ENCODE results near the gene MOV10L1.

The MOV10L1 gene

DNA sequence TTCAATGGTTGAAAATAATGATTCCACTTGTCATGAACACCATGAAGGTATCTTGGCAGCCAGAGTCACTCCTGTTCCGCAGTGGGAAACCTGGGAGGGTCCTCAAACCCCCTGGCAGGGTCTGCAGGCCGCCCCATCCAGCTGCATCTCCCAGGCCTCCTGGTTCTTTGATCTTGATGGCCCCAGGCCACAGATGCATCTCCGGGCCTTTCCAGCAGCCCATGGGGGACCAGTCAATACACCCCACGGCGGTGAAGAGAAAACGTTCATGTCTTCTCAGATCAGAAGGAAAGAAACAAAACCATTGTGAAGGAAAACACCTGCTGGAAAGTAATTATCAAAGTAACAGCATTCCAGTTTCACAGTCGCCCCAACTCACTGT, 29.9 kb upstream of the MOV10L1 start:
- no peak for DNase-seq

DNA sequence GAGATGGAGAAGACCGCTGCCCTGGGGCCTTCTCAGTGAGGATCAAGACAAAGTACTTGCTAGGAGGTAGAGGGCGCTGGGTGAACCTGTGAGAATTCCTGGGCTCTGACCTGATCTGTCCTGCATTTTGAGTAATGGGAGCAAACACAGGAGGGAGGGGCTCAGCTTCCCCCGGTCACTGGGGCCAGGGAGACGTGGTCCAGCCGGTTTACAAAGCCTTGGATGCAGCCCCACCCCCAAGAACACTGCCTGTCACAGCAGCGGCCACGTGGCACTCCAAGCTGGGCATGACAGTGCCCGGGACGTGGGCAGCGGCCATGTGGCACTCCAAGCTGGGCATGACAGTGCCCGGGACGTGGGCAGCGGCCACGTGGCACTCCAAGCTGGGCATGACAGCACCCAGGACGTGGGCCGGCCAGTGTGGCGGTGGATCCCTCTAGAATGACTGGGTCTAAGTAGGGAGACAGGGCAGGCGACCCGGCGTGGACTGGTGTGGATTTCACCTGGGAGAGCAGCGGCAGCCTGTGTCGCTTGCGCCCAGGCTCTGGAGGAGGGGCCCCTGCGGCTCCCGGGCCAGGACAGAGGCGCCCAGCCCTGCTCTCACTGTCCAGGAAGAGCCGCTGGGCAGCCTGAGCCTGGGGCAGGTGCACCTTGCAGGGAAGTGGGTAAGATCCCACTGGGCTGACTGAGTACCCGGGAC, 29.2 kb upstream of the MOV10L1 start:
- DNase-seq, result no peak

GRCh38 chr22:50061141-50061823, 28.5 kb upstream of the MOV10L1 start:
- DNase-seq, result no peak

DNA sequence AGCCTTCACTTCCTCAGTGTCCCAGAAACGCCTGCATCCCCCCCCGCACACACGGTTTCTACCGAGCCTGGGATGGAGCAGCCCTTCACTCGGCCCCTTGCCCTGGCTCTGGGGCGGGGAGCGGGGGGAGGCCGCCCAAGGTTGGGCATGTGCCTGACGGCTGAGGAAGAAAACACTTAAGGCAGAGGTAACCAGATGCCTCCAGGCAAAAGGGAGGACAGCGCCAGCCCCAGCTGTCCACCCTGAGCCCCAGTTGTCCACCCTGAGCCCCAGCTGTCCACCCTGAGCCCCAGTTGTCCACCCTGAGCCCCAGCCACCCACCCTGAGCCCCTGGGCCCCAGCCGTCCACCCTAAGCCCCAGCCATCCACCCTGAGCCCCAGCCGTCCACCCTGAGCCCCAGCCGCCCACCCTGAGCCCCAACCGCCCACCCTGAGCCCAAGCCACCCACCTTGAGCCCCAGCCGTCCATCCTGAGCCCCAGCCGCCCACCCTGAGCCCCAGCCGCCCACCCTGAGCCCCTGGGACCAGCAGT, 27.9 kb upstream of the MOV10L1 start:
- DNase-seq, result no peak

- no peak for DNase-seq
These were observed 27.2 kb upstream of the MOV10L1 start for GRCh38 chr22:50062509-50063135.

- no peak for DNase-seq
These were observed 26.0 kb upstream of the MOV10L1 start for GRCh38 chr22:50063589-50064393.

DNA sequence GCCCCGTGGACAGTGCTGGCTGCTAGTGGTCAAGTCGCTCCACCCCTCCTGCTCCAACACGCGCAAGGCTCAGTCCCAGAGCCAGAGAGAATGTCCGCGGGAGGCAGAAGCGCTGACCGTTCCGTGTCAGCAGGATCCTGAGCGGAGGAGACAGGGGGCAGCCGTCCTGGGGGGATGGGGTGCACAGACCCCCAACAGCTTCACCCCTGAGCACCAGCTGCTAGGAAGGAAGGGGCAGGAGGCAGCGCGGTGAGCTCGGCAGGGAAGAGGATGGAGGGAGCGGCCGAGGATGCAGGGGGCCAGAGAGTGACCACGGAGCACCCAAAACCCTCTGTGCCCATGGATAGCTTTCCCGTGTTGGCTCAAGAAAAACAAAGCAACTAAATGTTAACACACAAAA, 25.4 kb upstream of the MOV10L1 start:
- DNase-seq, result no peak

GRCh38 chr22:50067244-50067643, 22.6 kb upstream of the MOV10L1 start:
- DNase-seq, result no peak

GRCh38 chr22:50068096-50068495, 21.7 kb upstream of the MOV10L1 start:
- DNase-seq, result no peak

DNA sequence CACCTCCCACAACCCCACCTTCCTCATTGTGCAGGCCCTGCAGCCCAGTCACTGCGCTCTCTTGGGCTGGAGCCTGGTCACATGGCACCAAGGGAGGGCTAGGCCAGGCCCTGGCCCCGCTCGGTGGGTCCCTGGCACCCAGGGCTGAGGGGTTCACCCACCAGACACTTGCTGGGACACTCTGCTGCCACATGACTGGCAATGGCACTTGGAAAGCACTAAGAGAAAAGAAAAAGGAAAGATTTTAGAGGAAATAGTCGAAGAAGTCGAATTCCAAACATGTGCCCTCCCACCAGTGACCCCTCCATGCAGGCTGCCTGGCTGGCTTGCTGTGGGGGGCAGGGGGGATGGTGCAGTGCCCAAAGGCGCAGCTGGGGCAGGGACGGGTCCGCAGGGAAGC, 19.4 kb upstream of the MOV10L1 start:
- DNase-seq, result no peak

- no peak for DNase-seq
These were observed 18.2 kb upstream of the MOV10L1 start for GRCh38 chr22:50071432-50072166.

DNA sequence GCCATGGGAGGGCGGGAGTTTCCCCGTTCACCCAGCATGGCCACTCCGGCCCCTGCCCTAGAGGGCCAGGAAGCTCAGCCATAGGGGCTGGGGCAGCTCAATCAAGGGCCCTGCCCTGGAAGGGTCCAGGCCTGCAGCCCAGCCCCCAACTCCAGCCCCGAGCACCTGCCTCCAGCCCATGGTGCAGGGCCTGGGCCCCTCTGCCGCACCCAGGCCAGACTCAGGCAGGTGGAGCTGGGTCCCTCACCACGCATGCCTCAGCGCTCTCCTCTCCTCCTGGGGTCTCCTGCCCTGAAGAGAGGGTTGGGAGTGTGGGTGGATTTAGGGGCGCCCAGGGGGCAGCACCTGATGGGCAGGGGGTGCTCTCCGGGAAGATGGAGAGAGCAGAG, 17.6 kb upstream of the MOV10L1 start:
- DNase-seq, result no peak

DNA sequence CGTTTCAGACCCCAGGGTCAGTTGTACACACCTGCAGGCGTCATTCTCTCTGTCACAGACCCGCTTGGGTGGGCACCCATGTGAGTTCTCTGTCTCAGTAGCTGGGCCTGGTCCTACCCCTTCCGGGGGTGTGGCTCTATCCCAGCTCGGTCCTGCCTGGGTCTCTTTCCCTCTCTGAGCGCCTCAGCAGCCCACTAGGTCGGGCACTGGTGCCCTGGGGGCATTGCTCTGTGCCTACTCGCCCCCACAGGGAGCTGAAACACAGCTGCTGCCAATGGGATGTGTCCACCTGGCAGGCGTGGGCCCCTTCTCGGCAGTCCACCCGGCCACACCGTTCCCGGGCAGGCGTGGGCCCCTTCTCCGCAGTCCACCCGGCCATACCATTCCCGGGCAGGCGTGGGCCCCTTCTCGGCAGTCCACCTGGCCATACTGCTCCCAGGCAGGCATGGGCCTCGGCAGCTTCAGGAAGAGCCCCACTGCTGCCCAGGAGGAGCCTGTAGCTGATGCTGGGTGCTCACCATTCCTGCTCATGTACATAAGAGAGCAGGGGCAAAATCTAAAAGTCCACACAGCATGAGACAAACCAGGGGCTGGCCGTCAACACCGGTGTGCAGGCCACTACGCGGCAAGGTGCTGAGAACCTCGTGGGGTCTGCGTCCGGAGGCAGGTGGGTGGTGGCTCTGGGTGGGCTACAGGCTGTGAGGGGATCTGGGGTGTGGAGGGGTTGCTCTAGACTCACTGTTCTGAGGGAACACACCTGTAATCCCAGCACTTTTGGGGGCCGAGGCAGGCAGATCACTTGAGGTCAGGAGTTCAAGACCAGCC, 16.9 kb upstream of the MOV10L1 start:
- no peak for DNase-seq

- DNase-seq, result no peak
These were observed 15.8 kb upstream of the MOV10L1 start for GRCh38 chr22:50074056-50074455.

DNA sequence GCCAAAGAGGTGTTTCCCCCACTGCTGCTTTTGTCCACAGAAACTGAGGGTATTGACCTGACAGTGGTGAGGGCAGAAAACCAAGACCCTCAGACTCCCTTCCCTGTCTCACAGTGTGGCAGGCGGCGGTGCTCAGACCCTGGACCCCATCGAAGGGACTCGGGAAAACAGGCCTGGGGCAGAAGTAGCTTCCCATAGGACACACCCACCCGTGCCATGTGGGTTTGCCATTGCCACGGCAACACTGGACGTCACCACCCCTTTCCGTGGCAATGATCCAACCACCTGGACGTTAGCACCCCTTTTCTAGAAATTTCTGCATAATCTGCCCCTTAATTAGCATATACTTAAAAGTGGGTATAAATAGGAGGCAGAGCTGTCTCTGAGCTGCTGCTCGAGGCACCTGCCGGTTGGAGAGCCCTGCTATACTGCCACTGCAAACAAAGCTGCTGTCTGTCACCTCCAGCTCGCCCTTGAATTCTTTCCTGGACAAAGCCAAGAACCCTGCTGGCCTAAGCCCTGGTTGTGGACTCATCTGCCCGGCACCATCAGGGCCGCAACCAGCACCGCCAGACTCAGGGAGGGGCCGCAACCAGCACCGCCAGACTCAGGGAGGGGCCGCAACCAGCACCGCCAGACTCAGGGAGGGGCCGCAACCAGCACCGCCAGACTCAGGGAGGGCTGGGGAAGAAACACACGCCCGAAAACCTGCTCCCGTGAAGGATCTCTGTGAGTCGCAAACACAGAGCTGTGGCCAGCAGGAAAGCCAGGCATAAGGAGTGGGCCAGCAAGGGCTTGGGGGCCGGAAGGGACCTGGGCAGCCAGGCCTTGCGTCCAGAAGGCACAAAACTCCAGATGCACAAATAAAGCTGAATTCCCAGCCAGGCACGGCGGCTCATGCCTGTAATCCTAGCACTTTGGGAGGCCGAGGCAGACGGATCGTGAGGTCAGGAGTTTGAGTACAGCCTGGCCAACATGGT, 15.0 kb upstream of the MOV10L1 start:
- peak; percentile 29 for DNase-seq

DNA sequence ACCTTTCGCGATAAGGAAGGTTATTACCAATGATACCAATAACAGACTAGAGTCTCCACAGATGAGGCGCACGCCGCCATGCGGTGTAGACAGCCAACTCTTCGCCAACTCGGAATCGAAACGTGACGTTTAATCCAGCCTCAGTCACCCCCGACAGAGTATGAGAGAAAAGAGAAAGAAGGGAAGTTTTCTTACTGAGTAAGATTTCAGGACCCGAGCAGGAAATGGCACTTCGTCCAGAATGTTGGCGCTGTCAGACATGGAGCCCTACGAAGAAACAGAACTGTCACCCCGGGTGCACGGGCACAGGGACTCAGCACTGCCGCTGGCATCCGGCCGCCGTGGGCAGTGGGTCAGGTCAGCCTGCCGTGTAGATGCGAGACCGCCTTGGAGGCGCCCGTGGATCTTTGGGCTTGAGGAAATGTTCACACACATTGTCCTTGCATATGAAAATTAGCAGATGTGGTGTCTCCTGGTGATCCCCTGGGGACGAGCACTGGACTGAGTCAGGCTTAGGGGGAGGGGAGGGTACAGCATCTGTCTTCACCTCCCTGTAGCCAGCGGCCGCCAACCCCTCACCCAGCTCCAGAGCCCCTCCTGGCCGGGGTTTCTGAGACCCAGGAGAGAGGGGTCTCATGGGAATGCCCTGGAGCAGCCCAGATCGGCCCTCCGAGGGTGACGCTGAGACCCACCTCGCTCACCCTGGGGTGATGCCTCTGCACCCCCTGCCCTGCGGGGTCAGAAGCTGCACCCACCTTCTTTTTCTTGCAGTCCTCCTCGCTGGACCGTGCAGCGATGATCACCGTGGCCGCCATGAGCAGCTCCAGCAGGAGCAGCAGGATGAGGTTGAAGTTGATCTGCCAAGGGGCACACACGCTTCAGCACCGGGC, 12.9 kb upstream of the MOV10L1 start:
- DNase-seq, result no peak

DNA sequence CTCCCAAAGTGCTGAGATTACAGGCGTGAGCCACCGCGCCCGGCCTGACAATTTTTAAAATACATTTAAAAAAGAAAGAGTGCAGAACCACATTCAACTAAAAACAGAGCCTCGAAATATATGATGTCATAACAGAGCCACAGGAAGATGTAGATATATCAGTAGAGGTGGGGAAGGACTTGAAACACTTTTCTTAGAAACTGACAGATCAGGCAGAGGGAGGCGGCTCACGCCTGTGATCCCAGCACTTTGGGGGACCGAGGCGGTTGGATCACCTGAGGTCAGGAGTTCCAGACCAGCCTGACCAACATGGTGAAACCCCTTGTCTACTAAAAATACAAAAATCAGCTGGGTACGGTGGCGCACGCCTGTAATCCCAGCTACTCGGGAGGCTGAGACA, 11.6 kb upstream of the MOV10L1 start:
- no peak for DNase-seq

DNA sequence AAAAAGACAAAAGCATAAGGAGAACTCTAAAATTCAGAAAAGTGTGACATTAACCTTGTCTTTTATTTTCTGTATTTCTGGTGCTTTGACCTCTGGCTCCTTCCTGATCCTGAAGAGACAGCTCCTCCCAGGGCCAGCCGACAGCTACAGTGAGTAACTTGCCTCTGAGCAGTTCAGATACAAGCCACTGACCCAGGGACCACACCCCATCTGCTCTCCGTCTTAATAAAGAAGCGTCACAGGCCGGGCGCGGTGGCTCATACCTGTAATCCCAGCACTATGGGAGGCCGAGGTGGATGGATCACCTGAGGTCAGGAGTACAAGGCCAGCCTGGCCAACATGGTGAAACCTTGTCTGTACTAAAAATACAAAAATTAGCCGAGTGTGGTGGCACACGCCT, 11.0 kb upstream of the MOV10L1 start:
- no peak for DNase-seq

- no peak for DNase-seq
These were observed 9.7 kb upstream of the MOV10L1 start for GRCh38 chr22:50080077-50080465.

Data from midbrain (tissue), 1 donor.